Astrocyte (in vitro differentiated cells and primary cell): ENCODE measurements around the gene PTPRN2. TPM values are rescaled to one million over a fixed set of nuclear protein-coding genes. Genes with fewer than 3 reads are reported as not detected.

Source experiments
- DNase-seq: peaks from one replicate; pipeline ENCODE4 v3.0.0-alpha.2; 2010; ENCODE audit warnings: low read depth
- FAIRE-seq: peaks from 2 replicates; lab custom pipeline; 2011; peaks lifted over from hg19 to GRCh38; lab: Jason Lieb, UNC
- H2AFZ ChIP-seq: 2 replicates; pipeline ENCODE4 v1.6.0; 2012; ENCODE audit warnings: low read depth, low read length, inconsistent platforms
- H3K27ac ChIP-seq: 2 replicates; pipeline ENCODE4 v1.5.1; 2011; ENCODE audit warnings: low read depth, low read length, inconsistent platforms
- H3K27me3 ChIP-seq: 2 replicates; pipeline ENCODE4 v1.6.0; 2011; ENCODE audit warnings: low read length, inconsistent platforms; ENCODE audit not compliant: insufficient read depth
- H3K36me3 ChIP-seq: 2 replicates; pipeline ENCODE4 v1.5.1; 2011; ENCODE audit warnings: low read length, inconsistent platforms; ENCODE audit not compliant: insufficient read depth
- H3K4me1 ChIP-seq: 2 replicates; pipeline ENCODE4 v1.5.1; 2011; ENCODE audit warnings: low read length, inconsistent platforms; ENCODE audit not compliant: insufficient read depth
- H3K4me2 ChIP-seq: 2 replicates; pipeline ENCODE4 v1.6.0; 2012; ENCODE audit warnings: low read length, inconsistent platforms
- H3K4me3 ChIP-seq: 2 replicates; pipeline ENCODE4 v1.5.1; 2011; ENCODE audit warnings: low read depth, mild to moderate bottlenecking, low read length, inconsistent platforms; ENCODE audit not compliant: insufficient read depth
- H3K79me2 ChIP-seq: 2 replicates; pipeline ENCODE4 v1.6.0; 2012; ENCODE audit warnings: mild to moderate bottlenecking, low read length, inconsistent platforms; ENCODE audit not compliant: insufficient read depth
- H3K9ac ChIP-seq: 2 replicates; pipeline ENCODE4 v1.6.0; 2012; ENCODE audit warnings: mild to moderate bottlenecking, low read length, inconsistent platforms
- H3K9me3 ChIP-seq: 2 replicates; pipeline ENCODE4 v1.5.1; 2012; ENCODE audit warnings: low read depth, mild to moderate bottlenecking, low read length, inconsistent platforms; ENCODE audit not compliant: insufficient read depth
- H4K20me1 ChIP-seq: 2 replicates; pipeline ENCODE4 v1.6.0; 2012; ENCODE audit warnings: low read length, inconsistent platforms; ENCODE audit not compliant: insufficient read depth
- H3K27ac Mint-ChIP-seq: one replicate; pipeline ENCODE4 v1.8.0; 2021; ENCODE audit warnings: mild to moderate bottlenecking, mixed read lengths; ENCODE audit not compliant: unreplicated experiment
- H3K27me3 Mint-ChIP-seq: one replicate; pipeline ENCODE4 v1.8.0; 2021; ENCODE audit warnings: low read depth, mixed read lengths; ENCODE audit not compliant: unreplicated experiment
- H3K36me3 Mint-ChIP-seq: one replicate; pipeline ENCODE4 v1.8.0; 2021; ENCODE audit warnings: low read depth, mixed read lengths; ENCODE audit not compliant: unreplicated experiment
- H3K4me1 Mint-ChIP-seq: one replicate; pipeline ENCODE4 v1.8.0; 2021; ENCODE audit warnings: low read depth, mixed read lengths; ENCODE audit not compliant: unreplicated experiment
- H3K4me3 Mint-ChIP-seq: one replicate; pipeline ENCODE4 v1.8.0; 2021; ENCODE audit warnings: mild to moderate bottlenecking, moderate library complexity, mixed read lengths; ENCODE audit not compliant: unreplicated experiment
- H3K9me3 Mint-ChIP-seq: one replicate; pipeline ENCODE4 v1.8.0; 2021; ENCODE audit warnings: mild to moderate bottlenecking, mixed read lengths; ENCODE audit not compliant: unreplicated experiment
- CTCF ChIP-seq: IDR thresholded peaks from 2 replicates; pipeline ENCODE4 v1.5.1; 2011; ENCODE audit warnings: low read depth, mild to moderate bottlenecking, inconsistent platforms, low read length, moderate library complexity; ENCODE audit not compliant: insufficient read depth
- EZH2 ChIP-seq: IDR thresholded peaks from 2 replicates; pipeline ENCODE4 v1.6.1; 2012; ENCODE audit warnings: mild to moderate bottlenecking, low read length, inconsistent platforms; ENCODE audit not compliant: insufficient read depth
- total RNA-seq: library from RNA; stranded (reverse); gene quantifications from 2 replicates; pipeline ENCODE4 v1.2.1, GENCODE V29; 2021

PTPRN2 gene
- total RNA-seq, 1 donor from 2014 or later, result 0.09 TPM

- Mint-ChIP-seq H3K36me3 (no peaks in the 10 kb centered on the region), H3K4me3 (no peak overlapping the region), H3K4me1 (no peaks in the 10 kb centered on the region), H3K27me3 (no peaks in the 10 kb centered on the region), H3K27ac (no peak overlapping the region), H3K9me3 (peaks cover 28% of the 10 kb centered on the region)
- H3K36me3 ChIP-seq, result no peaks in the 10 kb centered on the region
- H4K20me1 ChIP-seq, result no peaks in the 10 kb centered on the region
- no peak for DNase-seq
- H3K79me2 ChIP-seq, result no peaks in the 10 kb centered on the region
- no peaks in the 10 kb centered on the region for H3K4me1 ChIP-seq
- no peak for TF ChIP-seq EZH2
- TF ChIP-seq CTCF, result no peak
- no peak for FAIRE-seq
- H3K9ac ChIP-seq, result no peak overlapping the region
- H2AFZ ChIP-seq, result no peak overlapping the region
- H3K9me3 ChIP-seq, result no peaks in the 10 kb centered on the region
- no peak overlapping the region for H3K4me2 ChIP-seq
- no peak overlapping the region for H3K4me3 ChIP-seq
- H3K27ac ChIP-seq, result no peak overlapping the region
- no peaks in the 10 kb centered on the region for H3K27me3 ChIP-seq
These were observed 722.1 kb downstream of the PTPRN2 start for GRCh38 chr7:157865351-157866165.

DNA sequence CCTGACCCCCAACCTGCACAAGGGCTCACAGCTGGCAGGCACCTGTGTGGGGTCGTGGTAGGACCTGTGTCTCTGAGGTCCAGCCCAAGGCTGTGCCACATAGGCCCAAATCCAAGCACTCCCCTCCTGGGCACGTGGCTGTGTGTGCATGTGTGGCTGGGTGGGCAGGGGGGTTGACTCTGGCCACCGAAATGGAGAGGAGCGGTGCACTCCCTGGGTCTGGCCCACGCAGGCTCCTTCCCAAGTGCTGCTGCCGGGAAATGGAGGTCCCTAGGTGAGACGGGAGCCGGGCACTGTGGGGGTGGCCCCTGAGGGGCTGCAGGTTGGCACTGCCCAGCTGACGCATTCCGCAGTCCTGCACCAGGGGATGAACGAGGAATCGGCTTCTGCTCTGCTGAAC, 722.7 kb downstream of the PTPRN2 start:
- Histone ChIP-seq H3K36me3 (no peaks in the 10 kb centered on the region), H3K27me3 (no peaks in the 10 kb centered on the region), H3K4me1 (no peaks in the 10 kb centered on the region), H3K79me2 (no peaks in the 10 kb centered on the region), H3K4me3 (no peak overlapping the region), H3K9me3 (no peaks in the 10 kb centered on the region), H3K27ac (no peak overlapping the region), H4K20me1 (no peaks in the 10 kb centered on the region), H2AFZ (no peak overlapping the region), H3K4me2 (no peak overlapping the region), H3K9ac (no peak overlapping the region)
- H3K27ac Mint-ChIP-seq, result no peak overlapping the region
- peaks cover 30% of the 10 kb centered on the region for H3K9me3 Mint-ChIP-seq
- no peaks in the 10 kb centered on the region for H3K4me1 Mint-ChIP-seq
- no peak for DNase-seq
- no peak overlapping the region for H3K4me3 Mint-ChIP-seq
- FAIRE-seq, result no peak
- H3K36me3 Mint-ChIP-seq, result no peaks in the 10 kb centered on the region
- TF ChIP-seq EZH2 (no peak), CTCF (no peak)
- H3K27me3 Mint-ChIP-seq, result no peaks in the 10 kb centered on the region
